K562 (cell line): ENCODE results near the gene ATP6V0A1. TPM values are rescaled to one million over a fixed set of nuclear protein-coding genes. Genes with fewer than 3 reads are reported as not detected.
A peak's percentile ranks its signal among the peaks of the same experiment; 100 is the strongest.

Experiments used
- ATAC-seq: fragments of 200-7000 bp; cut with Tn5 transposase; 3 replicates; pipeline ENCODE4 v1.9.1; 2020; ENCODE audit warnings: moderate library complexity
- BruUV-seq: library from RNA; stranded (reverse); fragments of 400-500 nt; replicated peaks from 2 replicates; lab custom pipeline; 2021; lab: Mats Ljungman, UMichigan
- CTCF ChIA-PET: fragments of 300-600 bp; formaldehyde crosslinking; extraction: SDS; loops from one replicate; lab custom pipeline; 2021; ENCODE audit warnings: low intra/inter-chr PET ratio; lab: Yijun Ruan, JAX
- POLR2A ChIA-PET: fragments of 300-600, 350-650 bp; sonication (Branson Sonifier 250); formaldehyde crosslinking; extraction: SDS; loops from one replicate; lab custom pipeline; 2021; ENCODE audit warnings: antibody characterized with exemption, inconsistent platforms; lab: Yijun Ruan, JAX
- DNase-seq, 4 experiments: peaks; one replicate each; pipeline versions ENCODE4 v3.0.0 to v3.0.0-alpha.2; 2011 to 2018; ENCODE audit warnings: low spot score in 3 of 4, mixed read lengths in 3 of 4; ENCODE audit errors: extremely low read depth in 1 of 4
- FAIRE-seq: peaks from 2 replicates; lab custom pipeline; 2011; peaks lifted over from hg19 to GRCh38; lab: Jason Lieb, UNC
- H2AFZ ChIP-seq: 2 replicates; pipeline ENCODE4 v1.6.0; 2011; ENCODE audit warnings: low read depth, low read length, control low read depth, inconsistent platforms
- H3K27ac ChIP-seq: fragments of 200-600 bp; 3 replicates; pipeline ENCODE4 v1.8.0; 2011; ENCODE audit warnings: low read depth, mild to moderate bottlenecking, control low read depth, inconsistent platforms, low read length, moderate library complexity, mixed read lengths; ENCODE audit errors: extremely low read depth
- H3K27me3 ChIP-seq, 2 experiments: fragments of 300-600 bp in 1 of 2; 2 replicates in 1 of 2; 3 replicates in 1 of 2; pipeline versions ENCODE4 v1.6.0 to v1.8.0; 2011; ENCODE audit warnings: inconsistent platforms in 2 of 2, low read length in 2 of 2, mild to moderate bottlenecking in 1 of 2, mixed read lengths in 1 of 2, moderate library complexity in 1 of 2; ENCODE audit not compliant: control insufficient read depth in 2 of 2, insufficient read depth in 2 of 2
- H3K36me3 ChIP-seq: fragments of 300-600 bp; 3 replicates; pipeline ENCODE4 v1.8.0; 2011; ENCODE audit warnings: mild to moderate bottlenecking, low read length, inconsistent platforms; ENCODE audit not compliant: control insufficient read depth, insufficient read depth
- H3K4me1 ChIP-seq, 2 experiments: fragments of 200-600 bp in 1 of 2; replicated peaks in 1 of 2; 2 replicates in 1 of 2; 3 replicates in 1 of 2; pipeline versions ENCODE4 v1.5.1 to v1.8.0; 2011; ENCODE audit warnings: inconsistent platforms in 2 of 2, low read length in 2 of 2, mild to moderate bottlenecking in 1 of 2, mixed read lengths in 1 of 2, moderate library complexity in 1 of 2; ENCODE audit not compliant: control insufficient read depth in 2 of 2, insufficient read depth in 2 of 2
- H3K4me2 ChIP-seq: 2 replicates; pipeline ENCODE4 v1.6.1; 2011; ENCODE audit warnings: low read length, control low read depth, inconsistent platforms, mixed read lengths; ENCODE audit not compliant: insufficient read depth
- H3K4me3 ChIP-seq: fragments of 200-600 bp; sonication (generic), shearing (Covaris generic); 2 replicates; pipeline ENCODE4 v1.5.1; 2016; ENCODE audit warnings: control low read depth, inconsistent platforms
- H3K79me2 ChIP-seq: fragments of 200-600 bp; 3 replicates; pipeline ENCODE4 v1.8.0; 2011; ENCODE audit warnings: low read length, inconsistent platforms; ENCODE audit not compliant: control insufficient read depth, insufficient read depth
- H3K9ac ChIP-seq, 2 experiments: 2 replicates each; pipeline versions ENCODE4 v1.6.0 to v1.6.1; 2011; ENCODE audit warnings: low read depth in 2 of 2, low read length in 2 of 2, control low read depth in 1 of 2, inconsistent platforms in 1 of 2, mild to moderate bottlenecking in 1 of 2, mixed read lengths in 1 of 2; ENCODE audit not compliant: insufficient read depth in 1 of 2
- H3K9me1 ChIP-seq: one replicate; pipeline ENCODE4 v1.6.0; 2011; ENCODE audit warnings: inconsistent platforms, mild to moderate bottlenecking, low read length, moderate library complexity; ENCODE audit not compliant: control insufficient read depth, insufficient read depth
- H3K9me3 ChIP-seq: replicated peaks from 2 replicates; pipeline ENCODE4 v1.5.1; 2011; ENCODE audit warnings: low read depth, low read length, inconsistent platforms; ENCODE audit not compliant: control insufficient read depth, insufficient read depth
- H4K20me1 ChIP-seq: replicated peaks from 2 replicates; pipeline ENCODE4 v1.6.1; 2011; ENCODE audit warnings: low read length, inconsistent platforms, mixed read lengths; ENCODE audit not compliant: control insufficient read depth, insufficient read depth
- CBFA2T2 ChIP-seq: fragments of 450-650 bp; conservative IDR thresholded peaks from 2 replicates; pipeline ENCODE4 v1.6.1; 2017; ENCODE audit warnings: mild to moderate bottlenecking
- DACH1 ChIP-seq: fragments of 450-650 bp; IDR thresholded peaks from 2 replicates; pipeline ENCODE4 v1.6.1; 2018; ENCODE audit not compliant: partially characterized antibody
- DDX20 ChIP-seq: fragments of 450-650 bp; IDR thresholded peaks from 2 replicates; pipeline ENCODE4 v1.6.1; 2016; ENCODE audit warnings: missing genetic modification characterization, low read depth, mild to moderate bottlenecking, missing compliant biosample characterization, moderate library complexity
- EGR1 ChIP-seq: fragments of 450-650 bp; conservative IDR thresholded peaks from 2 replicates; pipeline ENCODE4 v1.6.1; 2017; ENCODE audit warnings: mild to moderate bottlenecking
- FOXK2 ChIP-seq, 2 experiments: fragments of 450-650 bp; IDR thresholded peaks in 1 of 2; conservative IDR thresholded peaks in 1 of 2; 2 replicates each; pipeline ENCODE4 v1.6.1; 2016; ENCODE audit warnings: low read depth in 2 of 2, mild to moderate bottlenecking in 1 of 2
- GABPA ChIP-seq: fragments of 200-800 bp; sonication (Bioruptor generic); conservative IDR thresholded peaks from 2 replicates; pipeline ENCODE4 v1.6.1; 2016; ENCODE audit warnings: low read depth, missing genetic modification characterization, missing compliant biosample characterization
- HDGF ChIP-seq: fragments of 450-650 bp; IDR thresholded peaks from 2 replicates; pipeline ENCODE4 v1.6.1; 2016
- MTA2 ChIP-seq: fragments of 450-650 bp; IDR thresholded peaks from 2 replicates; pipeline ENCODE4 v1.6.1; 2016; ENCODE audit warnings: low read depth
- PCBP2 ChIP-seq: fragments of 200-400 bp; formaldehyde crosslinking; IDR thresholded peaks from 2 replicates; pipeline ENCODE4 v1.6.1; 2018; ENCODE audit warnings: low read length, low read depth, mild to moderate bottlenecking, moderate library complexity; ENCODE audit not compliant: poor library complexity, severe bottlenecking
- RBM25 ChIP-seq: fragments of 200-400 bp; formaldehyde crosslinking; IDR thresholded peaks from 2 replicates; pipeline ENCODE4 v1.6.1; 2018; ENCODE audit warnings: low read length, low read depth, moderate library complexity; ENCODE audit not compliant: severe bottlenecking
- ZNF347 ChIP-seq: fragments of 450-650 bp; formaldehyde crosslinking; IDR thresholded peaks from 2 replicates; pipeline ENCODE4 v1.4.0; 2020; ENCODE audit warnings: low read depth, mild to moderate bottlenecking, moderate library complexity
- ZNF583 ChIP-seq: fragments of 250-450 bp; sonication (Bioruptor Pico); IDR thresholded peaks from 2 replicates; pipeline ENCODE4 v1.4.0; 2020
- ZNF75A ChIP-seq: fragments of 450-650 bp; formaldehyde crosslinking; IDR thresholded peaks from 2 replicates; pipeline ENCODE4 v1.4.0; 2020; ENCODE audit warnings: mild to moderate bottlenecking
- ZSCAN29 ChIP-seq: fragments of 450-650 bp; IDR thresholded peaks from 2 replicates; pipeline ENCODE4 v1.6.1; 2017
- WGBS: fragments of 100-300 bp; shearing (Covaris generic); methylation state at CpG from one replicate; pipeline ENCODE4 v1.1.6; 2016; ENCODE audit warnings: low coverage, mixed read lengths; ENCODE audit not compliant: insufficient coverage; ENCODE audit errors: missing lambda C conversion rate; 5-methylcytosine and 5-hydroxymethylcytosine counted together
- in situ Hi-C: fragments of 300-500 bp; cut with MboI; formaldehyde crosslinking; loops from 4 replicates; pipeline ENCODE4 v1.15.0; 2018; ENCODE audit warnings: inconsistent platforms, mixed read lengths
- intact Hi-C: fragments of 100-400 bp; cut with micrococcal nuclease; formaldehyde crosslinking; loops from 2 replicates; pipeline ENCODE4 v1.14.2; 2022
- polyA plus RNA-seq, 8 experiments: library from polyadenylated mRNA; depleted of rRNA in 4 of 8; stranded (reverse) in 5 of 8; unstranded in 3 of 8; fragments of >200 nt; fragmentation: Nextera tagmentation in 2 of 8; fragmentation: Illumina TruSeq in 1 of 8; extraction: Ambion mirVana in 2 of 8; extraction: Trizol in 1 of 8; gene quantifications; 2 replicates each; pipeline versions ENCODE4 v1.2.1 to v1.2.3, GENCODE V29; 2011 to 2014; ENCODE audit warnings: inconsistent platforms in 1 of 8, missing spikeins in 1 of 8
- total RNA-seq, 7 experiments: library from RNA; depleted of rRNA in 6 of 7; stranded (reverse); fragments of >200 nt in 6 of 7; fragmentation: Illumina TruSeq in 2 of 7; extraction: Trizol in 2 of 7; gene quantifications; 2 replicates each; pipeline versions ENCODE4 v1.2.1 to v1.2.3, GENCODE V29; 2011 to 2021; ENCODE audit warnings: low replicate concordance in 1 of 7
- TF ChIP-seq, protein P1 (sequence below): sonication (generic); formaldehyde crosslinking; IDR thresholded peaks from 2 replicates; pipeline ENCODE4 v1.8.0; 2022; ENCODE audit warnings: mild to moderate bottlenecking, missing genetic modification reagents, borderline replicate concordance
- TF ChIP-seq, protein P2 (sequence below): sonication (generic); formaldehyde crosslinking; IDR thresholded peaks from 2 replicates; pipeline ENCODE4 v1.8.1; 2023; ENCODE audit warnings: mild to moderate bottlenecking, missing genetic modification reagents

Gene ATP6V0A1
- total and polyA plus RNA-seq, 9 of the 15 experiments (the other 6 are each of a cell fraction or from before 2014, with no cell fraction given), result 11.8 to 158 (median 75.5) TPM

DNA sequence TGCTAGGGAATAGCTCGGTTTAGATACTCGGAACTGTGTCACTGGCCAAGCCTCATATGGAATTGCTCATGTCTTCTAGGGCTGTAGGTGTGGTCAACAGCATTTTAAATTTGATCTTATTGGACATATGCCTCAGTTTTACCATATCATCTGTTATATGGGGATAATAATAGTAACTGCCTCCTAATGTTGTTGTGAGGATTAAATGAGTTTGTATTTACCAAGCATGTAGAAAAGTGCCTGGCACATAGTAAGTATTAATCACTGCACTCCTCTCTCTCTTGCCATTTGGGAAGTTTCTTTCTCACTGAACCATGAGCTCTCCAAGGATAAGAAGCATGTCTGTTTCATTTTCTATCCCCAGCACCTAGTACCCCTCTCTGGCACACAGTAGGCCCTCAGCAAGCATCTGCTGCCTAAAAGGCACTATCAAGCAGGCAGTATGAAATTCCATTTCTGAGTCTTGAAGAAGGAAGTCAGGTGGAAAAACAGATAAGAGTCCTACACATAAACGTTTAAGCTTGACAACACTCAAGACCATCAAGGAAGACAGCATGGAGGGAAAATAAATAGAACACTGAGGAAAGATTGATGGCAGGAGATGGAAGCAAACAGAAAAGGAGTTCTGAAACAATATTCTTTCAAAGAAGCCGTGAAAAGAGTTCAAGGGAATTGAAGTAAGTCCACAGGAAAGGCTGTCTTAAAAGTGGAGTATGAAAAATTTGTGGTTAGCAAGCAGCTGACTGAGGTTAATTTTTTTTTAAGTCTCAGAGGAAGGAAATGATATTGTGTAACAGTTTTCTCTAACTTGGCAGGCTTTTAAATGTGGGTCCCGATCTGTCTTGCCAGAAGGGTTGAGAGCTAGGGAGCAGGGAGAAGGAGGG lies 2.2 kb upstream of the ATP6V0A1 start:
- WGBS, result 24% methylated on average over 5 of the region's 5 CpGs
- ChIA-PET POLR2A (interaction anchor here (0.6 to 1.3 kb wide), 9 partner anchors 15 to 500 kb away, joined by 3 to 6 read pairs (median 3); partner anchors contain the start of gene CAVIN1), CTCF (interaction anchor here (1.1 kb wide), 1 partner anchor 71 kb away, joined by 3 read pairs; no protein-coding TSS in a partner anchor)
- H3K36me3 ChIP-seq, result peaks cover 16% of the 10 kb centered on the region
- BruUV-seq, result no TSS peak
- peaks cover 18% of the 10 kb centered on the region for H4K20me1 ChIP-seq
- peak overlapping the region; percentile 64 to 75; a peak in 3 of 4 replicates for H3K9ac ChIP-seq
- H3K9me3 ChIP-seq, result no peaks in the 10 kb centered on the region
- ATAC-seq (peak; percentile 10; the same call in 2 of the 3 replicates), DNase-seq (peak; percentile 62 to 77 (median 64)), FAIRE-seq (peak; percentile 95)
- peaks cover 27 to 33% of the 10 kb centered on the region in 2 experiments for H3K4me1 ChIP-seq
- in situ Hi-C loops, result no loop called here
- peak overlapping the region; percentile 71 for H2AFZ ChIP-seq
- no peaks in the 10 kb centered on the region for H3K9me1 ChIP-seq
- no peaks in the 10 kb centered on the region for H3K27me3 ChIP-seq
- peak overlapping the region; percentile 66 for H3K4me2 ChIP-seq
- peaks cover 39% of the 10 kb centered on the region for H3K79me2 ChIP-seq
- intact Hi-C loops, result loop anchor here (5.0 kb wide), 1 partner anchor 134 kb away; no protein-coding TSS in a partner anchor
- peak overlapping the region; percentile 77 for H3K27ac ChIP-seq
- peak overlapping the region; percentile 24 for H3K4me3 ChIP-seq
- TF ChIP-seq DDX20 (tag) (0 out of 2 replicates have a peak, but pooled peaks have one; percentile 18), MTA2 (peak; percentile 74), HDGF (0 out of 2 replicates have a peak, but pooled peaks have one; percentile 21), FOXK2 (conservative IDR thresholded peaks at IDR 0.05 in 1 of 2, IDR thresholded peaks at IDR 0.05 in 1 of 2; ENCODE audit: low read depth in 2 of 2) (peak; percentile 86 to 96), GABPA (tag) (0 out of 2 replicates have a peak, but pooled peaks have one; percentile 12), RBM25 (peak; percentile 66), PCBP2 (no peak), ZSCAN29 (no peak), EGR1 (no peak), ZNF583 (CRISPR knock-in tag) (no peak), ZNF347 (CRISPR knock-in tag) (no peak), CBFA2T2 (peak; percentile 88), ZNF75A (CRISPR knock-in tag) (no peak), DACH1 (peak; percentile 73)
- TF ChIP-seq, protein P1, sequence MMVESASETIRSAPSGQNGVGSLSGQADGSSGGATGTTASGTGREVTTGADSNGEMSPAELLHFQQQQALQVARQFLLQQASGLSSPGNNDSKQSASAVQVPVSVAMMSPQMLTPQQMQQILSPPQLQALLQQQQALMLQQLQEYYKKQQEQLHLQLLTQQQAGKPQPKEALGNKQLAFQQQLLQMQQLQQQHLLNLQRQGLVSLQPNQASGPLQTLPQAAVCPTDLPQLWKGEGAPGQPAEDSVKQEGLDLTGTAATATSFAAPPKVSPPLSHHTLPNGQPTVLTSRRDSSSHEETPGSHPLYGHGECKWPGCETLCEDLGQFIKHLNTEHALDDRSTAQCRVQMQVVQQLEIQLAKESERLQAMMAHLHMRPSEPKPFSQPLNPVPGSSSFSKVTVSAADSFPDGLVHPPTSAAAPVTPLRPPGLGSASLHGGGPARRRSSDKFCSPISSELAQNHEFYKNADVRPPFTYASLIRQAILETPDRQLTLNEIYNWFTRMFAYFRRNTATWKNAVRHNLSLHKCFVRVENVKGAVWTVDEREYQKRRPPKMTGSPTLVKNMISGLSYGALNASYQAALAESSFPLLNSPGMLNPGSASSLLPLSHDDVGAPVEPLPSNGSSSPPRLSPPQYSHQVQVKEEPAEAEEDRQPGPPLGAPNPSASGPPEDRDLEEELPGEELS (CRISPR knock-in tag), result no peak
- TF ChIP-seq, protein P2, sequence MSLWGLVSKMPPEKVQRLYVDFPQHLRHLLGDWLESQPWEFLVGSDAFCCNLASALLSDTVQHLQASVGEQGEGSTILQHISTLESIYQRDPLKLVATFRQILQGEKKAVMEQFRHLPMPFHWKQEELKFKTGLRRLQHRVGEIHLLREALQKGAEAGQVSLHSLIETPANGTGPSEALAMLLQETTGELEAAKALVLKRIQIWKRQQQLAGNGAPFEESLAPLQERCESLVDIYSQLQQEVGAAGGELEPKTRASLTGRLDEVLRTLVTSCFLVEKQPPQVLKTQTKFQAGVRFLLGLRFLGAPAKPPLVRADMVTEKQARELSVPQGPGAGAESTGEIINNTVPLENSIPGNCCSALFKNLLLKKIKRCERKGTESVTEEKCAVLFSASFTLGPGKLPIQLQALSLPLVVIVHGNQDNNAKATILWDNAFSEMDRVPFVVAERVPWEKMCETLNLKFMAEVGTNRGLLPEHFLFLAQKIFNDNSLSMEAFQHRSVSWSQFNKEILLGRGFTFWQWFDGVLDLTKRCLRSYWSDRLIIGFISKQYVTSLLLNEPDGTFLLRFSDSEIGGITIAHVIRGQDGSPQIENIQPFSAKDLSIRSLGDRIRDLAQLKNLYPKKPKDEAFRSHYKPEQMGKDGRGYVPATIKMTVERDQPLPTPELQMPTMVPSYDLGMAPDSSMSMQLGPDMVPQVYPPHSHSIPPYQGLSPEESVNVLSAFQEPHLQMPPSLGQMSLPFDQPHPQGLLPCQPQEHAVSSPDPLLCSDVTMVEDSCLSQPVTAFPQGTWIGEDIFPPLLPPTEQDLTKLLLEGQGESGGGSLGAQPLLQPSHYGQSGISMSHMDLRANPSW, result no peak
